Neural cell (in vitro differentiated cells): ENCODE results near the gene PDE3A.

Source experiments
- CTCF ChIP-seq: fragments of 450-650 bp; IDR thresholded peaks from 2 replicates; pipeline ENCODE4 v1.5.1; 2014; ENCODE audit warnings: antibody characterized with exemption, mild to moderate bottlenecking, moderate library complexity; ENCODE audit not compliant: poor library complexity, severe bottlenecking
- EP300 ChIP-seq: fragments of 450-650 bp; conservative IDR thresholded peaks from 2 replicates; pipeline ENCODE4 v1.6.1; 2014; ENCODE audit warnings: antibody characterized with exemption, mild to moderate bottlenecking, moderate library complexity; ENCODE audit not compliant: poor library complexity, severe bottlenecking
- EZH2 ChIP-seq: fragments of 200-600, 300-800 bp; shearing (Covaris generic), sonication (generic); IDR thresholded peaks from 2 replicates; pipeline ENCODE4 v1.6.1; 2014; ENCODE audit warnings: antibody characterized with exemption, low read length, borderline replicate concordance, mild to moderate bottlenecking; ENCODE audit not compliant: insufficient read depth, poor library complexity, severe bottlenecking
- POLR2AphosphoS5 ChIP-seq: IDR thresholded peaks from 2 replicates; pipeline ENCODE4 v1.6.1; 2012

GRCh38 chr12:20643822-20644221, 275.5 kb downstream of the PDE3A start:
- TF ChIP-seq CTCF (no peak), EZH2 (no peak), POLR2AphosphoS5 (no peak), EP300 (no peak)
